Lung (tissue), 12 donors: Measurements from ENCODE around the gene RUBCN. TPM values are rescaled to one million over a fixed set of nuclear protein-coding genes. Genes with fewer than 3 reads are reported as not detected.

ENCODE experiments used
- ATAC-seq: fragments of 200-7000 bp; cut with Tn5 transposase; one replicate; pipeline ENCODE4 v1.9.1; 2020; ENCODE audit warnings: moderate number of reproducible peaks; ENCODE audit not compliant: insufficient read depth, low FRiP score
- DNase-seq, 3 donors: peaks; one replicate each; pipeline ENCODE4 v3.0.0-alpha.2; 2013 to 2017
- H3K27ac ChIP-seq, 2 donors: one replicate each; pipeline ENCODE4 v1.5.1; 2013; ENCODE audit warnings: mild to moderate bottlenecking in 2 of 2, moderate library complexity in 2 of 2, control low read depth in 1 of 2, inconsistent platforms in 1 of 2, low read depth in 1 of 2, low read length in 1 of 2
- H3K27me3 ChIP-seq, 3 donors: one replicate each; pipeline ENCODE4 v1.5.1; 2013; ENCODE audit warnings: low read length in 2 of 3; ENCODE audit not compliant: control insufficient read depth in 3 of 3, insufficient read depth in 3 of 3
- H3K36me3 ChIP-seq, 4 donors: one replicate each; pipeline ENCODE4 v1.5.1; 2013; ENCODE audit warnings: low read length in 4 of 4, mild to moderate bottlenecking in 1 of 4, moderate library complexity in 1 of 4; ENCODE audit not compliant: control insufficient read depth in 4 of 4, insufficient read depth in 4 of 4
- H3K4me1 ChIP-seq, 5 donors: one replicate each; pipeline ENCODE4 v1.5.1; 2013; ENCODE audit warnings: low read length in 5 of 5, mild to moderate bottlenecking in 2 of 5, moderate library complexity in 1 of 5; ENCODE audit not compliant: control insufficient read depth in 5 of 5, insufficient read depth in 5 of 5
- H3K4me3 ChIP-seq: one replicate; pipeline ENCODE4 v1.5.1; 2013; ENCODE audit warnings: mild to moderate bottlenecking, control low read depth, moderate library complexity
- H3K9ac ChIP-seq, 2 donors: one replicate each; pipeline ENCODE4 v1.5.1; 2013; ENCODE audit warnings: low read length in 2 of 2, control low read depth in 1 of 2; ENCODE audit not compliant: insufficient read depth in 1 of 2
- H3K9me3 ChIP-seq, 4 donors: one replicate each; pipeline ENCODE4 v1.5.1; 2013; ENCODE audit warnings: low read length in 3 of 4, mild to moderate bottlenecking in 1 of 4, moderate library complexity in 1 of 4; ENCODE audit not compliant: control insufficient read depth in 4 of 4, insufficient read depth in 3 of 4
- CTCF ChIP-seq: IDR thresholded peaks from 2 replicates; pipeline ENCODE4 v1.5.1; 2012; ENCODE audit warnings: mild to moderate bottlenecking; ENCODE audit errors: control extremely low read depth, extremely low read depth
- WGBS, 2 donors: extraction: QIAGEN DNeasy Blood & Tissue Kit; methylation state at CpG; one replicate each; pipeline ENCODE4 v1.1.7; 2013; 5-methylcytosine and 5-hydroxymethylcytosine counted together
- polyA plus RNA-seq, 2 donors: library from polyadenylated mRNA; stranded (reverse); fragments of 200-250 nt; gene quantifications; one replicate each; pipeline ENCODE4 v1.2.1, GENCODE V29; 2013
- total RNA-seq, 2 donors: library from RNA; depleted of rRNA in 1 of 2; stranded (reverse); fragments of >200 nt in 1 of 2; gene quantifications; one replicate each; pipeline ENCODE4 v1.2.1, GENCODE V29; 2014 to 2021
- donor health status: control.
- donor health status: control.
- donor health status: Bipolar disorder and iron deficiency.
- donor health status: healthy.
- donor health status: DM: yes; HTN: yes; CAD: no.

RUBCN gene
- total and polyA plus RNA-seq, 4 donors, result 11.9 to 34.1 (median 16.3) TPM

GRCh38 chr3:197720694-197721093 is 16.0 kb downstream of the RUBCN start:
- ATAC-seq, result no peak
- no peak overlapping the region for H3K27ac ChIP-seq
- WGBS, 2 donors, result 87 to 93% methylated on average over 10 of the region's 10 CpGs
- no peak for TF ChIP-seq CTCF
- no peak for DNase-seq
- peaks cover 0 to 5% (median 0%) of the 10 kb centered on the region in 4 donors for H3K36me3 ChIP-seq
- H3K4me1 ChIP-seq, result no peaks in the 10 kb centered on the region
- H3K9ac ChIP-seq, result no peak overlapping the region
- H3K4me3 ChIP-seq, result no peak overlapping the region
- no peaks in the 10 kb centered on the region for H3K27me3 ChIP-seq
- H3K9me3 ChIP-seq, result peaks cover 0 to 3% (median 0%) of the 10 kb centered on the region in 4 donors

- WGBS, 2 donors, result 90 to 95% methylated on average over 8 of the region's 8 CpGs
- DNase-seq (no peak), ATAC-seq (peak; percentile 47)
- Histone ChIP-seq H3K27me3 (no peaks in the 10 kb centered on the region), H3K4me1 (no peaks in the 10 kb centered on the region), H3K36me3 (peaks cover 0 to 9% (median under 1%) of the 10 kb centered on the region in 4 donors), H3K4me3 (no peak overlapping the region), H3K9me3 (peaks cover 0 to 3% (median 0%) of the 10 kb centered on the region in 4 donors), H3K27ac (peak overlapping the region in 1 of 2 donors; percentile 63), H3K9ac (no peak overlapping the region)
- no peak for TF ChIP-seq CTCF
Observed at GRCh38 chr3:197718891-197719290, 17.8 kb downstream of the RUBCN start.

GRCh38 chr3:197714251-197714650 is 22.5 kb downstream of the RUBCN start:
- Histone ChIP-seq H3K27me3 (no peaks in the 10 kb centered on the region), H3K4me1 (peaks cover 0 to 4% (median 0%) of the 10 kb centered on the region in 5 donors), H3K27ac (peak overlapping the region in 1 of 2 donors; percentile 98), H3K9ac (no peak overlapping the region), H3K36me3 (peaks cover 0 to 9% (median under 1%) of the 10 kb centered on the region in 4 donors), H3K9me3 (no peaks in the 10 kb centered on the region), H3K4me3 (no peak overlapping the region)
- WGBS, 2 donors, result 96 to 97% methylated on average over 4 of the region's 4 CpGs
- no peak for ATAC-seq
- TF ChIP-seq CTCF, result no peak
- no peak for DNase-seq

- H3K9me3 ChIP-seq, result no peaks in the 10 kb centered on the region
- no peak for TF ChIP-seq CTCF
- peaks cover 0 to 4% (median 0%) of the 10 kb centered on the region in 5 donors for H3K4me1 ChIP-seq
- H3K4me3 ChIP-seq, result no peak overlapping the region
- DNase-seq (no peak), ATAC-seq (no peak)
- H3K27ac ChIP-seq, result peak overlapping the region; percentile 72 to 98
- H3K36me3 ChIP-seq, result peaks cover 0 to 9% (median under 1%) of the 10 kb centered on the region in 4 donors
- H3K9ac ChIP-seq, result no peak overlapping the region
- WGBS, 2 donors, result 76 to 89% methylated on average over 4 of the region's 4 CpGs
- no peaks in the 10 kb centered on the region for H3K27me3 ChIP-seq
Observed at GRCh38 chr3:197713477-197713822, 23.3 kb downstream of the RUBCN start.
